Activated naive CD4-positive, alpha-beta T cell treated with anti-CD3 and anti-CD28 coated beads for 36 hours (primary cell): ENCODE data around the gene BLOC1S4. TPM values are rescaled to one million over a fixed set of nuclear protein-coding genes. Genes with fewer than 3 reads are reported as not detected.

Experiments used
- CTCF ChIA-PET: fragments of 350-600 bp; sonication (Branson Sonifier 250); formaldehyde crosslinking; loops from one replicate; lab custom pipeline; 2021; ENCODE audit warnings: antibody characterized with exemption; lab: Charles Lee
- DNase-seq: peaks from one replicate; pipeline ENCODE4 v3.0.0-alpha.2; 2020
- H3K27ac Mint-ChIP-seq: one replicate; pipeline ENCODE4 v1.8.0; 2021; ENCODE audit warnings: mild to moderate bottlenecking, mixed read lengths
- H3K27me3 Mint-ChIP-seq: one replicate; pipeline ENCODE4 v1.8.0; 2021; ENCODE audit warnings: low read depth, mixed read lengths
- H3K36me3 Mint-ChIP-seq: one replicate; pipeline ENCODE4 v1.8.0; 2021; ENCODE audit warnings: low read depth, mixed read lengths
- H3K4me1 Mint-ChIP-seq: one replicate; pipeline ENCODE4 v1.8.0; 2021; ENCODE audit warnings: low read depth, mixed read lengths
- H3K4me3 Mint-ChIP-seq: one replicate; pipeline ENCODE4 v1.8.0; 2021; ENCODE audit warnings: mild to moderate bottlenecking, moderate library complexity, mixed read lengths
- H3K9me3 Mint-ChIP-seq: one replicate; pipeline ENCODE4 v1.8.0; 2021; ENCODE audit warnings: mixed read lengths
- intact Hi-C: fragments of 100-400 bp; cut with micrococcal nuclease; formaldehyde crosslinking; loops from one replicate; pipeline ENCODE4 v1.15.1; 2023
- total RNA-seq, 2 experiments: library from RNA; stranded (reverse); gene quantifications; one replicate each; pipeline ENCODE4 v1.2.3, GENCODE V29; 2021

Gene BLOC1S4
- total RNA-seq, 2 experiments from 2014 or later: 11.0 to 11.8 TPM

GRCh38 chr4:6693231-6694176, 22.5 kb upstream of the BLOC1S4 start, which contains the start of gene S100P:
S100P (plus strand) TSS chr4:6693878; CDS start chr4:6693933, 55 bp downstream.
- peak within 1 kb of the TSS; percentile 96 for H3K27ac Mint-ChIP-seq

DNA sequence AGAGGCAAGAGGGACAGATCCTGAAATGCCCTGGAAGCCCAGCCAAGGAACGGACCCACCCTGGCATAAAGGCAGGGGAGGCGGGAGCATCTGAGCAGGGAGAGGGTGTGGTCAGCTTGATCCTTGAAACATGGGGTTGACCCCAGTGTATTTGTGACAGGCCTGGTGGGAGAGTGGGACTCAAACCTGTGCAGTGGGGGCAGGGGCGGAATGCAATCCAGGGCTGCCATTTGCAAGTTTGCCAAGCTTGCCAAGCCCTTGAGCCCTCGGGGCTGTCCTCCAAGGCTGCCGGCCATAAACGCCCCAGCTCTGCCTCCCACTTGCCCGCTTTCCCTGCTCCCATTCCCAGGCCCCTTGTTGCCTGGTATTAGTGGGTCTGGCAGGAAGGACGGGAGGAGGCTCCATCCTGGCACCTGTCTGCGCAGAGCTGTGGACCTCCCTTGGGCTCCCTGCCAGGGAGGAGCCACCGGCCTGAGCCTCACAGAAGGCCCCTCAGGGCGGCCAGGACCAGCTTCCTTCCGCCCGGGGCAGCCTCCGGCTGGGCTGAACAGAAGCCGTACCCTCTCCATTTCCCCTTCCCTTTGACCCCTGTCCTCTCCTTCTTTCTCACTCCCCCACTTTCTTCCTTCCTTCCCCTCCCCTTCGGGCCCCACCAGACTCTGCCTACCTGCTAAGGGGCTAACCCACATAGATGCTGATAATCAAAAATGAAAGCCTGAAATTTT, 21.6 kb upstream of the BLOC1S4 start:
- DNase-seq: peak; percentile 54
- H3K27ac Mint-ChIP-seq: peak overlapping the region; percentile 96
- H3K4me1 Mint-ChIP-seq: peaks cover 84% of the 10 kb centered on the region
- intact Hi-C loops: no loop called here
- H3K27me3 Mint-ChIP-seq: no peaks in the 10 kb centered on the region
- no peaks in the 10 kb centered on the region for H3K9me3 Mint-ChIP-seq
- CTCF ChIA-PET: interaction anchor here (0.6 to 4.1 kb wide), 5 partner anchors 10 to 56 kb away, joined by 3 to 25 read pairs (median 4); no protein-coding TSS in a partner anchor
- H3K36me3 Mint-ChIP-seq: peaks cover 2% of the 10 kb centered on the region
- peak overlapping the region; percentile 68 for H3K4me3 Mint-ChIP-seq

More at GRCh38 chr4:6693231-6694176, 22.5 kb upstream of the BLOC1S4 start, which contains the start of gene S100P:
- H3K4me3 Mint-ChIP-seq: peak within 1 kb of the TSS; percentile 68
- no peaks in the 10 kb centered on the region for H3K36me3 Mint-ChIP-seq
- H3K9me3 Mint-ChIP-seq: no peaks in the 10 kb centered on the region
- intact Hi-C loops: no loop called here
- CTCF ChIA-PET: interaction anchor here (0.6 to 4.1 kb wide), 5 partner anchors 8 to 55 kb away, joined by 3 to 25 read pairs (median 3); no protein-coding TSS in a partner anchor
- DNase-seq: no peak
- H3K27me3 Mint-ChIP-seq: no peaks in the 10 kb centered on the region
- H3K4me1 Mint-ChIP-seq: peaks cover 86% of the 10 kb centered on the region

GRCh38 chr4:6695660-6696610, 20.0 kb upstream of the BLOC1S4 start:
- H3K36me3 Mint-ChIP-seq: peaks cover 4% of the 10 kb centered on the region
- H3K9me3 Mint-ChIP-seq: no peaks in the 10 kb centered on the region
- DNase-seq: peak; percentile 63
- H3K4me1 Mint-ChIP-seq: peaks cover 82% of the 10 kb centered on the region
- intact Hi-C loops: loop anchor here (1.0 to 2.0 kb wide), 3 partner anchors 9 to 55 kb away; partner anchors contain the start of gene MRFAP1
- H3K4me3 Mint-ChIP-seq: peak overlapping the region; percentile 65
- peak overlapping the region; percentile 96 for H3K27ac Mint-ChIP-seq
- H3K27me3 Mint-ChIP-seq: no peaks in the 10 kb centered on the region
- CTCF ChIA-PET: interaction anchor here (0.7 to 4.1 kb wide), 7 partner anchors 8 to 52 kb away, joined by 3 to 25 read pairs (median 5); no protein-coding TSS in a partner anchor

DNA sequence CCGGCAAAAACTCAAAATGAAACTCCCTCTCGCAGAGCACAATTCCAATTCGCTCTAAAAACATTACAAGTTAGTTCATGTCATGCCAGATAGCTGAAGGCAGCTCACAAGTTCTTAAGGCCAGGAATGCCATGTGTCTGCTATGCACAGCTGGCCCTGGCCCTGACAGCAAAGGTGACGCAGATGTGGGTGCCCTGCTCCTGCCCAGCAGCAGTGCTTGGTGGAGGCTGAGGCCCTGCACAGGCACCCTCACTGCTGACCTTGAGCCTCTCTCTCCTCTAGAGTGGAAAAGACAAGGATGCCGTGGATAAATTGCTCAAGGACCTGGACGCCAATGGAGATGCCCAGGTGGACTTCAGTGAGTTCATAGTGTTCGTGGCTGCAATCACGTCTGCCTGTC, 19.4 kb upstream of the BLOC1S4 start:
- Mint-ChIP-seq H3K27ac (peak overlapping the region; percentile 96), H3K9me3 (no peaks in the 10 kb centered on the region), H3K27me3 (no peaks in the 10 kb centered on the region), H3K4me3 (peak overlapping the region; percentile 65), H3K4me1 (peaks cover 78% of the 10 kb centered on the region), H3K36me3 (peaks cover 4% of the 10 kb centered on the region)
- intact Hi-C loops: loop anchor here (1.0 to 2.0 kb wide), 3 partner anchors 9 to 56 kb away; partner anchors contain the start of gene MRFAP1
- DNase-seq: no peak
- CTCF ChIA-PET: interaction anchor here (2.1 to 4.1 kb wide), 3 partner anchors 8 to 21 kb away, joined by 9 to 25 read pairs (median 12); no protein-coding TSS in a partner anchor

DNA sequence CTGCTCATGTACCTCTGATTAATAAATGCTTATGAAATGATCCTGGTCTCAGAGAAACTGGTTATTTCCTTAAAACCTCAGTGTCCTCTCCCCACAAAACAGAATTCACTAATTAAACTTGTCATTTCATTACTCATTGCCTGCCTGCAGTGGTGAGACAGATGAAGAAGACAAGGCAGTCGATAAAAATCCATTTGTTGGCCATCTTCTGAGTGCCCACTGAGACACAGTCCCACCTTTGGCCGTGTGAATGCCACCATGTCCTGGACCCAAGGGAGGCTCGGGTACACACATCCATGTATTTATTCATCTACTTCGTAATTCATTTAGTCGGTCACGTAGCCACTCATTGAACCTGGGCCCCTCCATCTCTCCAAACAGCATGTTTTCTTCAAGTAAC, 18.8 kb upstream of the BLOC1S4 start:
- intact Hi-C loops: loop anchor here (2.0 kb wide), 1 partner anchor 56 kb away; the partner anchor contains the start of gene MRFAP1
- H3K4me1 Mint-ChIP-seq: peaks cover 77% of the 10 kb centered on the region
- no peaks in the 10 kb centered on the region for H3K9me3 Mint-ChIP-seq
- DNase-seq: no peak
- no peak overlapping the region for H3K4me3 Mint-ChIP-seq
- CTCF ChIA-PET: interaction anchor here (3.7 to 4.1 kb wide), 2 partner anchors 7 to 22 kb away, joined by 12 to 25 read pairs; no protein-coding TSS in a partner anchor
- peak overlapping the region; percentile 96 for H3K27ac Mint-ChIP-seq
- no peaks in the 10 kb centered on the region for H3K27me3 Mint-ChIP-seq
- H3K36me3 Mint-ChIP-seq: peaks cover 5% of the 10 kb centered on the region

DNA sequence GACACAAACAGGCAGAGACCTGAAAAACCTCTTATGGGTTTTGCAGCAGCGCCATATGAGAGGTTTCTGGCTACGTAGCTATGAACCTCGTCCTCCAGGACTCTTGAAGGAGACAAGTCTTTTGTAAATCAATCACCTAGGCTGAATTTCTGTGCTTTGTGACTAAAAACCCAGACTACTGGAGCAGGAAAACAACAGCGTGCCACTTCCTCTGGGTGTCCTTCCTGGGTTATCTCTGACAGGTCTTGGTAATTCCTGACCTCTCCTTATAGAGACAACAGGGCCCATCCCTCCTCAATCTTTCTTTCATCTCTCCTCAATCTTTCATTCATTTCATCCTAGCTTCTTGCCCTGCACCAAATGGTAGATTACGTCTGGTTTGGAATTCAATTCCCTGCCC, 16.6 kb upstream of the BLOC1S4 start:
- intact Hi-C loops: no loop called here
- H3K4me1 Mint-ChIP-seq: peaks cover 72% of the 10 kb centered on the region
- peak overlapping the region; percentile 64 for H3K27ac Mint-ChIP-seq
- CTCF ChIA-PET: interaction anchor here (2.2 to 2.4 kb wide), 2 partner anchors 9 to 24 kb away, joined by 10 to 13 read pairs; no protein-coding TSS in a partner anchor
- DNase-seq: no peak
- H3K27me3 Mint-ChIP-seq: no peaks in the 10 kb centered on the region
- peaks cover 12% of the 10 kb centered on the region for H3K36me3 Mint-ChIP-seq
- peaks cover 2% of the 10 kb centered on the region for H3K9me3 Mint-ChIP-seq
- H3K4me3 Mint-ChIP-seq: no peak overlapping the region

DNA sequence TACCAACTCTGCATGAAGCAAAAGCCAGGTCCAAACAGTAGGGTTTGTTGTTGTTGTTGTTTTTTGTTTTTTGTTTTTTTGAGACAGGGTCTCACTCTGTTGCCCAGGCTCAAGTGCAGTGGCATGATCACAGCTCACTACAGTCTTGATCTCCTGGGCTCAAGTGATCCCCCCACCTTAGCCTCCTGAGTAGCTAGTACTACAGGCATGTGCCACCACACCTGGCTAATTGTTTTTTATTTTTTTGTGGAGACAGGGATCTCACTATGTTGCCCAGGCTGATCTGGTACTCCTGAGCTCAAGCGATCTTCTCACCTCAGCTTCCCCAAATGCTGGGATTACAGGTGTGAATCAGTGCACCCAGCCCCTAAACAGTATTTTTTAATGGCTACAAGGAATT, 16.1 kb upstream of the BLOC1S4 start:
- Mint-ChIP-seq H3K9me3 (peaks cover 2% of the 10 kb centered on the region), H3K4me3 (no peak overlapping the region), H3K27me3 (no peaks in the 10 kb centered on the region), H3K4me1 (peaks cover 72% of the 10 kb centered on the region), H3K27ac (peak overlapping the region; percentile 64), H3K36me3 (peaks cover 16% of the 10 kb centered on the region)
- no peak for DNase-seq
- CTCF ChIA-PET: interaction anchor here (2.2 to 2.4 kb wide), 2 partner anchors 10 to 25 kb away, joined by 10 to 13 read pairs; no protein-coding TSS in a partner anchor
- intact Hi-C loops: no loop called here

GRCh38 chr4:6701371-6701770, 14.6 kb upstream of the BLOC1S4 start:
- peaks cover 73% of the 10 kb centered on the region for H3K4me1 Mint-ChIP-seq

DNA sequence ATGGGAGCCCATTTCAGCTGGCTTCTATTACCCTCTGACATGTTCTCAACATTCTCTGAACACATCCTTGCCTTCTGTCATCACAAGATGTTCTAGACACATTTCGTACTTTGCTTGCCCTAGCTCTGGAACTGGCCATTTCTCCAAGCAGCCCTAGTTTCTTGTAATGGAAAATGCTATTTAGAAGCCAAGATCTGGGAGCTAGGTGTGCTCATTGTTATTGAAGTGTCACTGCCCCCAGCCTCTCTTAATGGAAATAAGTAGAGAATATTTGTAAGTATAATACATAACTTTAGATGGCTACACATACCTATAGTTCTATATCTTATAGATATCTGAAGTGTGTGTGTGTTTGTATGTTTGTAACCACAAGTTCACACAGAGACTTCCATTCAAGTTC, 13.2 kb upstream of the BLOC1S4 start:
- CTCF ChIA-PET: interaction anchor here (0.7 to 11.7 kb wide), 4 partner anchors 8 to 27 kb away, joined by 3 to 96 read pairs (median 15); partner anchors contain the start of gene S100P
- peaks cover 75% of the 10 kb centered on the region for H3K4me1 Mint-ChIP-seq

More at GRCh38 chr4:6701371-6701770, 14.6 kb upstream of the BLOC1S4 start:
- Mint-ChIP-seq H3K27me3 (no peaks in the 10 kb centered on the region), H3K4me3 (no peak overlapping the region), H3K27ac (no peak overlapping the region), H3K9me3 (peaks cover 6% of the 10 kb centered on the region), H3K36me3 (peaks cover 24% of the 10 kb centered on the region)
- CTCF ChIA-PET: interaction anchor here (0.6 to 11.7 kb wide), 10 partner anchors 9 to 365 kb away, joined by 3 to 96 read pairs (median 3); a partner anchor contains a TSS
- intact Hi-C loops: no loop called here
- peak; percentile 60 for DNase-seq

GRCh38 chr4:6703786-6704185, 12.2 kb upstream of the BLOC1S4 start:
- Mint-ChIP-seq H3K27ac (peak overlapping the region; percentile 79), H3K27me3 (no peaks in the 10 kb centered on the region), H3K4me3 (no peak overlapping the region), H3K36me3 (peaks cover 42% of the 10 kb centered on the region), H3K4me1 (peaks cover 73% of the 10 kb centered on the region), H3K9me3 (peaks cover 6% of the 10 kb centered on the region)
- DNase-seq: peak; percentile 69
- intact Hi-C loops: no loop called here
- CTCF ChIA-PET: interaction anchor here (0.7 to 11.7 kb wide), 5 partner anchors 9 to 170 kb away, joined by 3 to 96 read pairs (median 16); partner anchors contain the start of gene S100P

More for the DNA sequence above, 13.2 kb upstream of the BLOC1S4 start:
- DNase-seq: no peak
- Mint-ChIP-seq H3K36me3 (peaks cover 32% of the 10 kb centered on the region), H3K27me3 (no peaks in the 10 kb centered on the region), H3K27ac (no peak overlapping the region), H3K4me3 (no peak overlapping the region), H3K9me3 (peaks cover 6% of the 10 kb centered on the region)
- intact Hi-C loops: no loop called here
